ENCODE data around the gene FARP1.

FARP1 gene

GRCh38 chr13:98452851-98453843 lies 310.3 kb downstream of the FARP1 start:
- no peak for DNase-seq

- DNase-seq, result no peak
These were observed 311.5 kb downstream of the FARP1 start for GRCh38 chr13:98454389-98454881.

- no peak for DNase-seq
These were observed 313.5 kb downstream of the FARP1 start for GRCh38 chr13:98456413-98456845.

GRCh38 chr13:98457053-98457452 lies 314.2 kb downstream of the FARP1 start:
- no peak for DNase-seq

DNA sequence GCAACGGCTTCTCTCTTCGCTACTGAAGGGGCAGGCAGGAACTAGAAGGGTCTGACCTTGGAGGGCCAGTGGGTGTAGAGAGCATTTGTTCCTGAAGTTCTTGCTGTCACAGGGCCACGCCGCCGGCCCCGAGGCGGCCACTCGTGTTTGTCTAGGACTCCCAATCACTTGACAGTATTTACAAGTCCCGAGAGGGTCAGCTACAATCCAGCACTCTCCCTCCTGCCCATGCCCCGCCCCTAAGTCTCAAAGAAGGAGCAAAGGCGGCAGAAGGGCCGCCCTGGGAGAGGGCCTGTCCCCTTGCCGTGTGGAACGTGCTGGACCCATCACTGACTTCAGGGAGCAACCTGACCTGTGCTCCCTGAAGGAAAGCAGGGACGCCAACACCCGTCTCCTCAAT lies 315.5 kb downstream of the FARP1 start:
- DNase-seq, result no peak

DNA sequence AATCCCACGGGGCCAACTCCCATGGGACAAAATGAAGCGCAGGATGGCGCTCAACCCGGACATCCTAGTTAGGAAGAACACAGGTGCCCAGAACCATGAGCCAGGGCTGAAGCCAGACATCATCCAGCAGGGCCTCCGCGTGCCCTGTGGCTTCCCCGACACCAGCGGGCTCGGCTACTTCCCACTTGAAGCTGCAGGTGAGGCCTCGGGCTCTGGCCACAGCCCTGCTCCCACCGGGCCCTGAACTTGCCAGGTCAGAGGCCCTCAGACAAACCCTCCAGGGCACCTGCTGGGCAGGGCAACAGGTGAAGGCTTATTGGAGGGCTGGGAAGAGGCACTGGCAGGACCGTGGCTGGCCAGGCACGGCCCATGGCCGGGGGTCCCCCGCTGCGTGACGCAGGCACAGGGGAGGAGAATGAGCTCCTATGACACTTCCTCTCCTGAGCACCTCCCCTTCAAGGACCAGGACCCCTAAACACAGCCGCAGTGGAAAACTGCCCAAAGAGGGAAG lies 316.3 kb downstream of the FARP1 start:
- no peak for DNase-seq

GRCh38 chr13:98459721-98460370 lies 317.0 kb downstream of the FARP1 start:
- DNase-seq, result no peak

- DNase-seq, result no peak
These were observed 317.6 kb downstream of the FARP1 start for GRCh38 chr13:98460516-98460915.

- no peak for DNase-seq
These were observed 318.8 kb downstream of the FARP1 start for GRCh38 chr13:98461486-98462240.

- DNase-seq, result no peak
These were observed 319.5 kb downstream of the FARP1 start for GRCh38 chr13:98462241-98462882.

DNA sequence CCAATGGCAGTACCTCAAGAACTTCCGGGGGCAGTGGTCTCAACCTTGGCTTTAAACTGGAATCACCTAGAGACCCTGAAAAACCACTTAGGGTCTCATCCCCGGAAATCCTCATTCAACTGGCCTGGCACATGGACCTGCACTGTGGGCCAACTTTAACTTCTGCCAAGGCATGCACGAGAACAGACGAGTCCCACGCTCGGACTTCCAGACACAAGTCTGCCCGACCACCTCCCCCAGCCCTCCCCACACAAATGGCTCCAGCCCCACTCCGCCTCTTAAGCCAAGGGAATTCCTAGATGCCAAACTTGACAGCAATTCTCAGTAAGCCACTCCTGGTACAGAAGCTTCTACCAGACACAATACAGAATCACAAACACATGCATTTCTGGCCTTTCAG lies 320.1 kb downstream of the FARP1 start:
- no peak for DNase-seq

DNA sequence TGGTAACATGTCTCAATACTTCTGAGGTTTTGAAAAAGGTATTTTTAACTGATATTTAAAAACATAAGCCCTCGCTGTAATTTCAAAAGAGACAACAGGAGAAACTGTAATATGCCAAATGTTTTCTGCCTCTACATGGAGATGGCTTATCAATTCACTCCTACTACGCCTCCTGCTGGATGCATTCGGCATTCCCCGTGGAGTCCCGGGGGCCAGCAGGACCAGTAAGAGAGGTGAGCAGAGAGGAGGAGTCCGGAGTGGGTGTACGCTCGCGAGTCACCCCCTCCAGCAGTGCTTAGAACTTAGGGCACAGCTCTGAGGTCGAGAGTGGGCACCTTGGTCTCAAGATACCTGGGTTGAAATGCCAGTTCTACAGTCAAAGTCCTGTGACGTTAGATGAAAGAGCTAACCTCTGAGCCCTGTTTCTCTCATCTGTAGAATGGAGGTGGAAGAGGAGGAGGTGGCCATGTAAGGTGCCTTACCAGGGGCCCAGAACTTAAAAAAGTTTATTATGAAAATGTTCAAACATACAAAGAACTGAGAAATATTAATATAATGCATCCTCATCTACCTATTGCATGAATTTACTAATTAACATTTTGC lies 323.8 kb downstream of the FARP1 start:
- DNase-seq, result peak; percentile 61

DNA sequence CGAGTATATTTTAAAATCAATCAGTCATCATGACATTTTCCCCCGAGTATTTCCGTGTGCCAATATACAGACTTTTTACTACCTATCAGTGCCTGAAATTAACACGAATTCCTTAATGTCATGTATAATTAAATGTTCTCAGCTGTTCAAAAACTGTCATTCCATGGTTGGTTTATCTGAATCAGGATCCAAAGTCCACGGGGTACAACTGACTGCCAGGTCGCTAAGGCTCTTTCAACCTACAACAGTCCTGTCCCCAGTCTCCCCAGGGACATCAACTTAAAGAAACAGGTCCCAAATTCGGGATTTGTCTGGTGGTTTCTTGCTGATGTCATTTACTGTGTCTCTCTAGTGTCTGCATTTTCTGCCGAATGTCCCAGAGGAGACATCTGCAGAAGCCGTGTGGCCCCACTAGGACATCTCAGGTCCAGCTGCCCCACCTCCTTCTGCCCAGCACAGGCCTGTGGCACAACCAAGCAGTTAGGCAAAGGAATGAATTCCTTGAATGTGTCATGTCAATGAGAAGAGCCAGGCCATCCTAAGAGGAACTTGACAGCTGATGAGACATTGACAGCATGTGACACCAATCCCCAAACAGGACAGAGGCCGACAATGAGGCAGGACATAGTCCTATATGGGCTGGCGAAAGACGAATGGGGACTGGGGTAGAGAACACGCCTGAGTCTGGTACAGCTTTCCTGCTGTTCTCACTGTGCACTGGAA lies 324.5 kb downstream of the FARP1 start:
- DNase-seq, result no peak

- DNase-seq, result no peak
These were observed 325.5 kb downstream of the FARP1 start for GRCh38 chr13:98468361-98468760.

GRCh38 chr13:98468929-98469328 lies 326.0 kb downstream of the FARP1 start:
- DNase-seq, result no peak

GRCh38 chr13:98470920-98471319 lies 328.0 kb downstream of the FARP1 start:
- no peak for DNase-seq

- DNase-seq, result no peak
These were observed 329.0 kb downstream of the FARP1 start for GRCh38 chr13:98471934-98472333.

DNA sequence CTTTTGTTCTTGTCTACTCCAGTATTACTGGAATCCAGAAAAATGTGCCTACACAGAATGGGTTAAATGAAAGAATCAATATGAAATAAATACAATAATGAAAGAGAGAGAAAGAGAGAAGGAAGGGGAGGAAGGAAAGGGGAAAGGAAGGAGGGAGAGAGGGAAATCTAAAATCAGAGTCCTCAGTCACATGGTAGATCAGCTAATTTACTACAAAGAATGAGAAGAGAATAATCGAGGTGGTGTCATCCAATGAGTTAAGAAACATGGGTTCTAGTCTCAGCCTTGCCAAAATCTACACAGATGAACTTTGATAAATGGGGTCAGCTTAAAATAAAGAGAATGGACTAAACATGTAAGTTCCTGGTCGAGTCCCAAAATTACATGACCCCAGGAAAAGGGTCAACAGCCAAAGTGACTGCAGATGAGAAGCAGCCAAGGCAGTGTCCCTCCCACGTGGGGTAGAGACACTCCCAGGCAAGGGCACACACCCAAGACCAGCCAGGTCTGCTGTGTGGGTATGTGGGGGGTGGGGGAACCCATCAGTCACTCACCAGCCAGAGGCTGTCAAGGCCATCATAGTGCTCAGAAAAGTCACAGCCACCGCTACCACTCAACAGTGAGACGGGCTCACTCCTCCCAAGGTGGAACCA lies 330.4 kb downstream of the FARP1 start:
- DNase-seq, result no peak

DNA sequence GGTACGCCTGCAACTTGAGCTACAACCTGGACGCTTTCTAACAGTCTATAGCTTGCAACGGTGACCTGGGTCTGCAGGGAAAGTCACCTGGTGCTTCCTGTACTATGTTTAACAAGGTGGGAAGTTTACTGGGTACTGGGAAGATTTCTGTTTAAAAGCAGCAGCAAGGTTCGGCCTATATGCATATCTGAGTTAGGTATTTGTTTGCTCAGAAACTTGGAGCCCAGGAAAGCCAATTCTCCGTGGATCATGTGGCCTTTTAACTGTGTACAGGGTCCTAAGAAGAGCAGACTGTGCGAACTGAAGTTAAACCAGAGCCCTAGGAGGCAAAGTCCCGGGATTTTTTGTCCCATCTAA lies 330.9 kb downstream of the FARP1 start:
- DNase-seq, result no peak

GRCh38 chr13:98474292-98474691 lies 331.4 kb downstream of the FARP1 start:
- no peak for DNase-seq

- no peak for DNase-seq
These were observed 331.9 kb downstream of the FARP1 start for GRCh38 chr13:98474761-98475160.

All from stimulated activated CD4-positive, alpha-beta T cell treated with anti-CD3 and anti-CD28 coated beads, Interleukin-4, amount 100 ng/mL, for 1 hour (primary cell).